MM.1S (cell line): ENCODE measurements around the gene CCL17.

ENCODE experiments used
- DNase-seq: peaks from one replicate; pipeline ENCODE4 v3.0.0-alpha.2; 2015
- H2AFZ ChIP-seq: fragments of 300-600 bp; sonication (generic); 2 replicates; pipeline ENCODE4 v1.6.0; 2016; ENCODE audit warnings: antibody characterized with exemption, low read length
- H3F3A ChIP-seq: fragments of 300-600 bp; sonication (generic); 2 replicates; pipeline ENCODE4 v1.6.1; 2016; ENCODE audit warnings: mild to moderate bottlenecking, antibody characterized with exemption, low read length, moderate library complexity, mixed read lengths; ENCODE audit not compliant: insufficient read depth
- H3K27ac ChIP-seq: fragments of 300-600 bp; sonication (generic); 2 replicates; pipeline ENCODE4 v1.5.1; 2016; ENCODE audit warnings: mild to moderate bottlenecking, low read length
- H3K27me3 ChIP-seq: fragments of 300-600 bp; sonication (generic); replicated peaks from 2 replicates; pipeline ENCODE4 v1.6.0; 2016; ENCODE audit warnings: low read length; ENCODE audit not compliant: insufficient read depth
- H3K36me3 ChIP-seq: fragments of 300-600 bp; sonication (generic); replicated peaks from 2 replicates; pipeline ENCODE4 v1.6.1; 2016; ENCODE audit warnings: mild to moderate bottlenecking, low read length, mixed read lengths; ENCODE audit not compliant: insufficient read depth
- H3K4me1 ChIP-seq: fragments of 300-600 bp; sonication (generic); 2 replicates; pipeline ENCODE4 v1.6.1; 2016; ENCODE audit warnings: low read length, mixed read lengths
- H3K4me2 ChIP-seq: fragments of 300-600 bp; sonication (generic); 2 replicates; pipeline ENCODE4 v1.6.0; 2016; ENCODE audit warnings: low read depth, low read length
- H3K4me3 ChIP-seq: fragments of 300-600 bp; sonication (generic); 2 replicates; pipeline ENCODE4 v1.5.1; 2016; ENCODE audit warnings: low read length, mixed read lengths
- H3K79me2 ChIP-seq: fragments of 300-600 bp; sonication (generic); 2 replicates; pipeline ENCODE4 v1.6.1; 2016; ENCODE audit warnings: mixed run types, low read length, mixed read lengths
- H3K9ac ChIP-seq: fragments of 300-600 bp; sonication (generic); 2 replicates; pipeline ENCODE4 v1.6.1; 2016; ENCODE audit warnings: low read length, mixed read lengths
- H3K9me2 ChIP-seq: fragments of 300-600 bp; sonication (generic); replicated peaks from 2 replicates; pipeline ENCODE4 v1.6.1; 2016; ENCODE audit warnings: mild to moderate bottlenecking, low read length, mixed read lengths; ENCODE audit not compliant: insufficient read depth
- H3K9me3 ChIP-seq: fragments of 300-600 bp; sonication (generic); replicated peaks from 2 replicates; pipeline ENCODE4 v1.6.1; 2016; ENCODE audit warnings: mild to moderate bottlenecking, low read length, mixed read lengths; ENCODE audit not compliant: insufficient read depth
- H4K20me1 ChIP-seq: fragments of 300-600 bp; sonication (generic); 2 replicates; pipeline ENCODE4 v1.6.1; 2016; ENCODE audit warnings: mild to moderate bottlenecking, low read length, moderate library complexity, mixed read lengths; ENCODE audit not compliant: insufficient read depth
- CTCF ChIP-seq: fragments of 300-600 bp; sonication (generic); IDR thresholded peaks from 2 replicates; pipeline ENCODE4 v1.5.1; 2016; ENCODE audit warnings: antibody characterized with exemption, low read length, mixed read lengths
- EZH2 ChIP-seq: fragments of 300-600 bp; sonication (generic); optimal IDR thresholded peaks from 2 replicates; pipeline ENCODE3; 2017; ENCODE audit warnings: low read depth, mild to moderate bottlenecking, antibody characterized with exemption, low read length, mixed read lengths
- EZH2phosphoT487 ChIP-seq: fragments of 300-600 bp; sonication (generic); IDR thresholded peaks from 2 replicates; pipeline ENCODE4 v1.6.1; 2018; ENCODE audit warnings: antibody characterized with exemption, low read length

The CCL17 gene

GRCh38 chr16:57392694-57393093, 11.9 kb upstream of the CCL17 start:
- Histone ChIP-seq H3K4me3 (no peak overlapping the region), H4K20me1 (no peaks in the 10 kb centered on the region), H3K4me2 (no peak overlapping the region), H3K27ac (no peak overlapping the region), H3K9me3 (no peaks in the 10 kb centered on the region), H3K27me3 (no peaks in the 10 kb centered on the region), H3F3A (no peaks in the 10 kb centered on the region), H3K4me1 (no peaks in the 10 kb centered on the region), H3K9me2 (no peaks in the 10 kb centered on the region), H3K9ac (no peak overlapping the region), H3K79me2 (no peaks in the 10 kb centered on the region), H3K36me3 (no peaks in the 10 kb centered on the region), H2AFZ (no peak overlapping the region)
- DNase-seq, result no peak
- no peak for TF ChIP-seq EZH2phosphoT487
- TF ChIP-seq CTCF, result no peak
- no peak for TF ChIP-seq EZH2

GRCh38 chr16:57394444-57394843, 10.1 kb upstream of the CCL17 start:
- DNase-seq, result no peak
- no peak overlapping the region for H2AFZ ChIP-seq

GRCh38 chr16:57395026-57395425, 9.5 kb upstream of the CCL17 start:
- no peak overlapping the region for H3K27ac ChIP-seq
- DNase-seq, result no peak
- no peak overlapping the region for H2AFZ ChIP-seq
- no peaks in the 10 kb centered on the region for H3K79me2 ChIP-seq
- H3K36me3 ChIP-seq, result no peaks in the 10 kb centered on the region
- H4K20me1 ChIP-seq, result no peaks in the 10 kb centered on the region
- H3K4me2 ChIP-seq, result no peak overlapping the region
- no peaks in the 10 kb centered on the region for H3K9me2 ChIP-seq
- H3K4me1 ChIP-seq, result no peaks in the 10 kb centered on the region
- H3F3A ChIP-seq, result no peaks in the 10 kb centered on the region
- no peak overlapping the region for H3K9ac ChIP-seq
- H3K4me3 ChIP-seq, result no peak overlapping the region
- no peak for TF ChIP-seq EZH2
- TF ChIP-seq EZH2phosphoT487, result no peak
- no peak for TF ChIP-seq CTCF
- no peaks in the 10 kb centered on the region for H3K9me3 ChIP-seq
- no peaks in the 10 kb centered on the region for H3K27me3 ChIP-seq

More at GRCh38 chr16:57394444-57394843, 10.1 kb upstream of the CCL17 start:
- H3F3A ChIP-seq, result no peaks in the 10 kb centered on the region
- H3K36me3 ChIP-seq, result no peaks in the 10 kb centered on the region
- H3K4me2 ChIP-seq, result no peak overlapping the region
- no peak overlapping the region for H3K9ac ChIP-seq
- TF ChIP-seq EZH2phosphoT487, result no peak
- TF ChIP-seq EZH2, result no peak
- no peak for TF ChIP-seq CTCF
- H3K79me2 ChIP-seq, result no peaks in the 10 kb centered on the region
- no peaks in the 10 kb centered on the region for H3K9me3 ChIP-seq
- H3K27ac ChIP-seq, result no peak overlapping the region
- no peaks in the 10 kb centered on the region for H3K27me3 ChIP-seq
- no peaks in the 10 kb centered on the region for H3K4me1 ChIP-seq
- no peak overlapping the region for H3K4me3 ChIP-seq
- H4K20me1 ChIP-seq, result no peaks in the 10 kb centered on the region
- H3K9me2 ChIP-seq, result no peaks in the 10 kb centered on the region
